K562 (cell line): Measurements from ENCODE around the gene USPL1. TPM values are rescaled to one million over a fixed set of nuclear protein-coding genes. Genes with fewer than 3 reads are reported as not detected.

Experiments
- AFF1 ChIP-seq, 2 experiments: fragments of 450-650 bp; IDR thresholded peaks; 2 replicates each; pipeline ENCODE4 v1.6.1; 2018; ENCODE audit warnings: mild to moderate bottlenecking in 2 of 2, low read depth in 1 of 2; ENCODE audit not compliant: partially characterized antibody in 2 of 2
- CHD2 ChIP-seq: IDR thresholded peaks from 2 replicates; pipeline ENCODE4 v1.6.1; 2011; ENCODE audit warnings: low read depth, low read length
- FOXM1 ChIP-seq, 2 experiments: fragments of 450-650 bp in 1 of 2; sonication (generic) in 1 of 2; formaldehyde crosslinking in 1 of 2; IDR thresholded peaks; 2 replicates each; pipeline versions ENCODE4 v1.6.1 to v1.9.0; 2017 to 2022; ENCODE audit warnings: low read depth in 2 of 2, mild to moderate bottlenecking in 2 of 2, missing genetic modification reagents in 1 of 2, moderate library complexity in 1 of 2
- HMG20B ChIP-seq: fragments of 250-450 bp; sonication (Bioruptor Pico); IDR thresholded peaks from 2 replicates; pipeline ENCODE4 v1.5.0; 2021; ENCODE audit warnings: mild to moderate bottlenecking
- IRF2 ChIP-seq: sonication (generic); formaldehyde crosslinking; IDR thresholded peaks from 2 replicates; pipeline ENCODE4 v1.8.1; 2022; ENCODE audit warnings: mild to moderate bottlenecking, missing genetic modification reagents
- NFIC ChIP-seq: fragments of 450-650 bp; IDR thresholded peaks from 2 replicates; pipeline ENCODE4 v1.6.1; 2017; ENCODE audit warnings: mild to moderate bottlenecking, inconsistent platforms
- PHF21A ChIP-seq: fragments of 450-650 bp; IDR thresholded peaks from 2 replicates; pipeline ENCODE4 v1.6.1; 2017; ENCODE audit warnings: low read depth, borderline replicate concordance
- UBTF ChIP-seq, 2 experiments: IDR thresholded peaks; 2 replicates each; pipeline ENCODE4 v1.6.1; 2012; ENCODE audit warnings: improper control_type of control experiment in 2 of 2, low read depth in 2 of 2, low read length in 2 of 2, borderline replicate concordance in 1 of 2
- ZBTB43 ChIP-seq: sonication (generic); formaldehyde crosslinking; IDR thresholded peaks from 2 replicates; pipeline ENCODE4 v1.8.0; 2023; ENCODE audit warnings: mild to moderate bottlenecking, missing genetic modification reagents
- ZNF134 ChIP-seq: fragments of 250-450 bp; sonication (Bioruptor Pico); conservative IDR thresholded peaks from 2 replicates; pipeline ENCODE4 v1.4.0; 2020
- ZNF444 ChIP-seq: fragments of 250-450 bp; sonication (Bioruptor Pico); IDR thresholded peaks from 2 replicates; pipeline ENCODE4 v1.4.0; 2020; ENCODE audit warnings: mild to moderate bottlenecking, moderate library complexity
- polyA plus RNA-seq, 8 experiments: library from polyadenylated mRNA; depleted of rRNA in 4 of 8; stranded (reverse) in 5 of 8; unstranded in 3 of 8; fragments of >200 nt; fragmentation: Nextera tagmentation in 2 of 8; fragmentation: Illumina TruSeq in 1 of 8; extraction: Ambion mirVana in 2 of 8; extraction: Trizol in 1 of 8; gene quantifications; 2 replicates each; pipeline versions ENCODE4 v1.2.1 to v1.2.3, GENCODE V29; 2011 to 2014; ENCODE audit warnings: inconsistent platforms in 1 of 8, missing spikeins in 1 of 8
- total RNA-seq, 7 experiments: library from RNA; depleted of rRNA in 6 of 7; stranded (reverse); fragments of >200 nt in 6 of 7; fragmentation: Illumina TruSeq in 2 of 7; extraction: Trizol in 2 of 7; gene quantifications; 2 replicates each; pipeline versions ENCODE4 v1.2.1 to v1.2.3, GENCODE V29; 2011 to 2021; ENCODE audit warnings: low replicate concordance in 1 of 7
- TF ChIP-seq, protein P1 (sequence below): sonication (generic); formaldehyde crosslinking; IDR thresholded peaks from 2 replicates; pipeline ENCODE4 v1.8.0; 2022; ENCODE audit warnings: mild to moderate bottlenecking, missing genetic modification reagents
- TF ChIP-seq, protein P2 (sequence below): IDR thresholded peaks from 2 replicates; pipeline ENCODE4 v1.6.1; 2012; ENCODE audit warnings: low read depth, low read length, improper control_type of control experiment, borderline replicate concordance

Gene USPL1
- total and polyA plus RNA-seq, 9 of the 15 experiments (the other 6 are each of a cell fraction or from before 2014, with no cell fraction given) = 5.5 to 18.0 (median 12.0) TPM

DNA sequence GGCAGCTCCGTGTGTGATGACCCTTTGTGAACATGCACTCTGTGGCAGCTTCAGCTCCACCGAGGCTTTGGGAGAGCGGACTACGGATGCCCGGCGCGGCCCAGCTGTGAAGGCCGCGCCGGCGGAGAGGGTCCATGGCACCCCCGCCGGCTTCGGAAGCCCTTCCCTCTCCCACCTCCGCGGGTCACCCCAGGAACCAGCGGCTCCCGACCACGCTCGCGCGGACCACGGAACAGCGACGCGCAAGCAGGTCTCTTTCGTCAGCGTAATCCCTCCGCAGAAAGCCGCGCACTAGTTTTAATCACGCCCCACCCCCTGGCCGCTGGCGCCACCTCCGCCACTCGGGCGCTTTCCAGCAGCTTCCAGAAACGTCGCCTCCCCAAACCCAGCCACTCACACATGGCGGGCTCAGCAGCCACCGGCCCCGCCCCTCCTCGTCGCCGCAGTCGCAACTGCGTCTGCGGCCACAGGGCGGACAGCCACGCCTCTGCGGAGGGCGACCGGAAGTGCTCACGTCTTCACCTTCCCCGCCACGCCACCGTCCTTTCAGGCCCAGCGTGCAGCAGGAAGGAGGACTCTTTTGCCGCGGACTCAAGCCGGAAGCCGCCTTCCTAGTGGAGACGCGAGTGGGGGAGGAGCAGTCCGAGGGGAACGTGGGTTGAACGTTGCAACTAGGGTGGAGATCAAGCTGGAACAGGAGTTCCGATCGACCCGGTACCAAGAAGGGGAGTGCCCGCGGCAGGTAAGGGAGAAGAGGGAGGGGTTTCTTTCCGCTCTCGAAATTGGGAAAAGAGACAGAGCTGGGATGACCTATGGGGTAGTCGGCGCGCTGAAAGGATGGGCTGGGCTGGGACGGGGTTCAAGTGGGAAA, at the start of gene USPL1 (continued):
- TF ChIP-seq UBTF (IDR thresholded peaks at IDR 0.05; ENCODE audit: borderline replicate concordance in 1 of 2, low read depth in 2 of 2, low read length in 2 of 2) (peak; percentile 83 to 93), ZBTB43 (peak; percentile 70; the same call in 1 of the 2 replicates), CHD2 (peak; percentile 83), PHF21A (0 out of 2 replicates have a peak, but pooled peaks have one; percentile 16), ZNF134 (CRISPR knock-in tag) (no peak), ZNF444 (no peak), NFIC (peak; percentile 46), AFF1 (IDR thresholded peaks at IDR 0.05; ENCODE audit: low read depth in 1 of 2, partially characterized antibody in 2 of 2) (no peak), IRF2 (CRISPR knock-in tag) (no peak), FOXM1 (IDR thresholded peaks at IDR 0.05; ENCODE audit: low read depth) (no peak), FOXM1 (CRISPR knock-in tag; IDR thresholded peaks at IDR 0.05; ENCODE audit: low read depth) (peak; percentile 90; the same call in 1 of the 2 replicates), HMG20B (CRISPR knock-in tag) (no peak)
- TF ChIP-seq, protein P1, sequence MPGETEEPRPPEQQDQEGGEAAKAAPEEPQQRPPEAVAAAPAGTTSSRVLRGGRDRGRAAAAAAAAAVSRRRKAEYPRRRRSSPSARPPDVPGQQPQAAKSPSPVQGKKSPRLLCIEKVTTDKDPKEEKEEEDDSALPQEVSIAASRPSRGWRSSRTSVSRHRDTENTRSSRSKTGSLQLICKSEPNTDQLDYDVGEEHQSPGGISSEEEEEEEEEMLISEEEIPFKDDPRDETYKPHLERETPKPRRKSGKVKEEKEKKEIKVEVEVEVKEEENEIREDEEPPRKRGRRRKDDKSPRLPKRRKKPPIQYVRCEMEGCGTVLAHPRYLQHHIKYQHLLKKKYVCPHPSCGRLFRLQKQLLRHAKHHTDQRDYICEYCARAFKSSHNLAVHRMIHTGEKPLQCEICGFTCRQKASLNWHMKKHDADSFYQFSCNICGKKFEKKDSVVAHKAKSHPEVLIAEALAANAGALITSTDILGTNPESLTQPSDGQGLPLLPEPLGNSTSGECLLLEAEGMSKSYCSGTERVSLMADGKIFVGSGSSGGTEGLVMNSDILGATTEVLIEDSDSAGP = peak; percentile 32; the same call in 1 of the 2 replicates
- TF ChIP-seq, protein P2, sequence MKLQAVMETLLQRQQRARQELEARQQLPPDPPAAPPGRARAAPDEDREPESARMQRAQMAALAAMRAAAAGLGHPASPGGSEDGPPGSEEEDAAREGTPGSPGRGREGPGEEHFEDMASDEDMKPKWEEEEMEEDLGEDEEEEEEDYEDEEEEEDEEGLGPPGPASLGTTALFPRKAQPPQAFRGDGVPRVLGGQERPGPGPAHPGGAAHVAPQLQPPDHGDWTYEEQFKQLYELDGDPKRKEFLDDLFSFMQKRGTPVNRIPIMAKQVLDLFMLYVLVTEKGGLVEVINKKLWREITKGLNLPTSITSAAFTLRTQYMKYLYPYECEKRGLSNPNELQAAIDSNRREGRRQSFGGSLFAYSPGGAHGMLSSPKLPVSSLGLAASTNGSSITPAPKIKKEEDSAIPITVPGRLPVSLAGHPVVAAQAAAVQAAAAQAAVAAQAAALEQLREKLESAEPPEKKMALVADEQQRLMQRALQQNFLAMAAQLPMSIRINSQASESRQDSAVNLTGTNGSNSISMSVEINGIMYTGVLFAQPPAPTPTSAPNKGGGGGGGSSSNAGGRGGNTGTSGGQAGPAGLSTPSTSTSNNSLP = 0 out of 2 replicates have a peak, but pooled peaks have one; percentile 25
